ENCODE measurements around the gene SPTBN5. TPM values are rescaled to one million over a fixed set of nuclear protein-coding genes. Genes with fewer than 3 reads are reported as not detected.

Gene SPTBN5
- total RNA-seq, 1 donor from 2014 or later = 4.2 TPM

GRCh38 chr15:41930221-41930866 is 36.5 kb upstream of the SPTBN5 start:
- peak overlapping the region; percentile 66 for H3K27ac Mint-ChIP-seq
- TF ChIP-seq, protein P1, sequence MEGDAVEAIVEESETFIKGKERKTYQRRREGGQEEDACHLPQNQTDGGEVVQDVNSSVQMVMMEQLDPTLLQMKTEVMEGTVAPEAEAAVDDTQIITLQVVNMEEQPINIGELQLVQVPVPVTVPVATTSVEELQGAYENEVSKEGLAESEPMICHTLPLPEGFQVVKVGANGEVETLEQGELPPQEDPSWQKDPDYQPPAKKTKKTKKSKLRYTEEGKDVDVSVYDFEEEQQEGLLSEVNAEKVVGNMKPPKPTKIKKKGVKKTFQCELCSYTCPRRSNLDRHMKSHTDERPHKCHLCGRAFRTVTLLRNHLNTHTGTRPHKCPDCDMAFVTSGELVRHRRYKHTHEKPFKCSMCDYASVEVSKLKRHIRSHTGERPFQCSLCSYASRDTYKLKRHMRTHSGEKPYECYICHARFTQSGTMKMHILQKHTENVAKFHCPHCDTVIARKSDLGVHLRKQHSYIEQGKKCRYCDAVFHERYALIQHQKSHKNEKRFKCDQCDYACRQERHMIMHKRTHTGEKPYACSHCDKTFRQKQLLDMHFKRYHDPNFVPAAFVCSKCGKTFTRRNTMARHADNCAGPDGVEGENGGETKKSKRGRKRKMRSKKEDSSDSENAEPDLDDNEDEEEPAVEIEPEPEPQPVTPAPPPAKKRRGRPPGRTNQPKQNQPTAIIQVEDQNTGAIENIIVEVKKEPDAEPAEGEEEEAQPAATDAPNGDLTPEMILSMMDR (conservative IDR thresholded peaks at IDR 0.05) = no peak
- peak overlapping the region; percentile 11 for H3K4me3 Mint-ChIP-seq
- H3K9me3 Mint-ChIP-seq = no peaks in the 10 kb centered on the region
- H3K4me1 Mint-ChIP-seq (ENCODE audit: unreplicated experiment) = peaks cover 66% of the 10 kb centered on the region
- H3K27me3 Mint-ChIP-seq = peaks cover 3% of the 10 kb centered on the region
- peaks cover 10% of the 10 kb centered on the region for H3K36me3 Mint-ChIP-seq
- no peak for DNase-seq (ENCODE audit: extremely low spot score, unreplicated experiment)

DNA sequence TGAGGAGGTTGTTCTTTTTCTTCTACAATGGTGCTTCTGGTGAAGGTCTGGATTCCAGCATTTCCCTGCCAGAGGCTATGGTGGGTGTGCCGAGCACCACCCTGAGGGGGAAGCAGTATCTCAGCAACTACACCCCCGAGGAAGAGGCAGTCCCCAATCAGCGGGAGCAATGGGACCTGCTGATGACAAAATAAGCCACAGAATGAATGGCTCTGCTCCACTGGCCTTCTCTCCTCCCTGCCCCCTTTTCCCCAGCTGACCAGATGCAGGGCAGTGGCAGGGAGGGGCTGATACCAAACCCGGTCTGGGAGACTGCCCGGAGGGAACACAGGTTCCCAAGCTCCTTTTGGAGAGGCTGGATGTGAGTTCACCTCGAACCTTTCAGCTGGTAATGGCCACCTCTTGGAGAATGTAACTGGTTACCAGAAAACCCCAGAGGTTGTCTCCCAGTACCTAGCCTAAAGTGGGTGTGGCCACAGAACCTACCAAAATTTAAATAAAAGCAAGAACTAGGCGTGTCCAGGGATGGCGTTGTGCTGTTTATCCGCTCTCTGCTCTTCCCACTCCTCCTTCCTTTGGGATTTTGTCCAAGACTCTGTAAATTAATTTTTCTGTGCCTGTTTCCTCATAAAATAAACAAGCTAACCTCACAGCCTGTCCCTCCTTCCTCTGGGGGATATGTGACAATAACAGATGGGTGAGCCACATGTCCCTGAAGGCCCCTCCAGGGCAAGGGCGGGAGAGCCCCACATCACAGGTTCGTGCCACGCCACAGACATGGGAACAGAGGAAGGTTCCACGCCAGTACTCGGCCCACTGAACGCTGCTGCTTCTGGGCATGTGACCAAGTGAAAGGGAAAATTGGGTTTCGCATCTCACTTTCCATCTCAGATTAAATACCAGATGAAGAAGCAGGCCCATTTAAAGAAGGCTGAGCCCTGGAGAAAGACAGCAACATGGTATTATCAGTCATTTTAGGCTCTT is 35.1 kb upstream of the SPTBN5 start:
- TF ChIP-seq, protein P1 (conservative IDR thresholded peaks at IDR 0.05) = no peak
- no peaks in the 10 kb centered on the region for H3K9me3 Mint-ChIP-seq
- peak overlapping the region; percentile 59 for H3K27ac Mint-ChIP-seq
- H3K4me3 Mint-ChIP-seq = no peak overlapping the region
- peaks cover 10% of the 10 kb centered on the region for H3K36me3 Mint-ChIP-seq
- no peak for DNase-seq (ENCODE audit: extremely low spot score, unreplicated experiment)
- H3K27me3 Mint-ChIP-seq = peaks cover 3% of the 10 kb centered on the region
- H3K4me1 Mint-ChIP-seq (ENCODE audit: unreplicated experiment) = peaks cover 56% of the 10 kb centered on the region

GRCh38 chr15:41928100-41928499 is 34.2 kb upstream of the SPTBN5 start:
- no peak for DNase-seq (ENCODE audit: extremely low spot score, unreplicated experiment)
- peak overlapping the region; percentile 80 for H3K27ac Mint-ChIP-seq
- H3K4me1 Mint-ChIP-seq (ENCODE audit: unreplicated experiment) = peaks cover 54% of the 10 kb centered on the region
- peaks cover 2% of the 10 kb centered on the region for H3K27me3 Mint-ChIP-seq
- peaks cover 10% of the 10 kb centered on the region for H3K36me3 Mint-ChIP-seq
- H3K9me3 Mint-ChIP-seq = no peaks in the 10 kb centered on the region
- peak overlapping the region; percentile 49 for H3K4me3 Mint-ChIP-seq
- TF ChIP-seq, protein P1 (conservative IDR thresholded peaks at IDR 0.05) = no peak

GRCh38 chr15:41927536-41927935 is 33.7 kb upstream of the SPTBN5 start:
- no peaks in the 10 kb centered on the region for H3K27me3 Mint-ChIP-seq
- DNase-seq (ENCODE audit: extremely low spot score, unreplicated experiment) = no peak
- peaks cover 54% of the 10 kb centered on the region for H3K4me1 Mint-ChIP-seq (ENCODE audit: unreplicated experiment)
- H3K4me3 Mint-ChIP-seq = peak overlapping the region; percentile 49
- no peaks in the 10 kb centered on the region for H3K9me3 Mint-ChIP-seq
- H3K27ac Mint-ChIP-seq = peak overlapping the region; percentile 80
- TF ChIP-seq, protein P1 (conservative IDR thresholded peaks at IDR 0.05) = no peak
- H3K36me3 Mint-ChIP-seq = peaks cover 13% of the 10 kb centered on the region

GRCh38 chr15:41926185-41927056 is 32.6 kb upstream of the SPTBN5 start:
- peaks cover 11% of the 10 kb centered on the region for H3K36me3 Mint-ChIP-seq
- no peak for DNase-seq (ENCODE audit: extremely low spot score, unreplicated experiment)
- TF ChIP-seq, protein P1 (conservative IDR thresholded peaks at IDR 0.05) = no peak
- no peaks in the 10 kb centered on the region for H3K27me3 Mint-ChIP-seq
- peak overlapping the region; percentile 74 for H3K27ac Mint-ChIP-seq
- peaks cover 56% of the 10 kb centered on the region for H3K4me1 Mint-ChIP-seq (ENCODE audit: unreplicated experiment)
- no peaks in the 10 kb centered on the region for H3K9me3 Mint-ChIP-seq
- peak overlapping the region; percentile 29 for H3K4me3 Mint-ChIP-seq
